Adipocyte (in vitro differentiated cells): ENCODE data around the gene ASF1B.

ENCODE experiments used
- DNase-seq: peaks from one replicate; pipeline ENCODE4 v3.0.0-alpha.2; 2015; ENCODE audit warnings: low read depth
- H3K27me3 ChIP-seq: replicated peaks from 2 replicates; pipeline ENCODE4 v1.7.0; 2013; ENCODE audit warnings: mild to moderate bottlenecking, low read length, moderate library complexity; ENCODE audit not compliant: control insufficient read depth, insufficient read depth
- H3K36me3 ChIP-seq: 2 replicates; pipeline ENCODE4 v1.7.0; 2013; ENCODE audit warnings: low read length, mild to moderate bottlenecking, moderate library complexity; ENCODE audit not compliant: control insufficient read depth, insufficient read depth, severe bottlenecking
- H3K4me1 ChIP-seq: 2 replicates; pipeline ENCODE4 v1.7.0; 2013; ENCODE audit warnings: mild to moderate bottlenecking, low read length, moderate library complexity; ENCODE audit not compliant: control insufficient read depth, insufficient read depth
- H3K4me3 ChIP-seq: 2 replicates; pipeline ENCODE4 v1.7.0; 2013; ENCODE audit warnings: mild to moderate bottlenecking, low read length, moderate library complexity
- H3K9ac ChIP-seq: 2 replicates; pipeline ENCODE4 v1.7.0; 2013; ENCODE audit warnings: mild to moderate bottlenecking, low read length, moderate library complexity
- H3K9me3 ChIP-seq: 2 replicates; pipeline ENCODE4 v1.7.0; 2013; ENCODE audit warnings: mild to moderate bottlenecking, low read length, moderate library complexity; ENCODE audit not compliant: control insufficient read depth

The ASF1B gene

DNA sequence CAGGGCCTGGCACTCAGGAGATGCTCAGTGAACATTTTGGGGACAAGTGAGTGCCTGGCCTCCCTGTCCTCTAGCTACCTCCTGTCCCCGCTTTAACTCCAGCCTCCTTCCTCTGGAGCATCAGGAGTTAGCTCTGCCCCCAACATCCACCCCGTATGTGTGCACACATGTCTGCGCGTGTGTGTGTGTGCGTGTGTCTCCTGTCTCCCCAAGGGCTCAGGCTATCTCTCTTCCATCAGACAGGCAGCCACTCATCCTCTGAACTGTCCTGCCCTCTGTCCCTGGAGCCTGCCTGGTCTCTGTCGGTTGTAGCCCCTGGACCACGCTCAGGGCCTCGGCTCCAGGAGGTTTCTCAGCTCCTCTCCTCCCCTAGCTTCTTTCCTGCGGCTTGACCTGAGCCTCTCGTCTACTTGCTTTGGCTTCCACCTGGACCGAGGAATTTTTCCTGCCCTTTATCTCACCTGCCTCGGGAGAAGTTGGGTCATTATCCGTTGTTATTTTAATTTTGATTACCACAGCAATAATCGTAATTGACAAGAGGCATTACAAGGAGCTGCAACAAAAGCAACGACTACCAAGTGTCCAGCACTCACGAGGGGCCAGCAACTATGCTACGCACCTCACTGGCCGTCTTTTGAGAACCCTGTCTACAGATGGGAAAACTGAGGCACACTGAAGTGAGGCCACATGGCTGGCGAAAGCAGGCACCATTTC, 32.0 kb upstream of the ASF1B start:
- Histone ChIP-seq H3K9me3 (no peaks in the 10 kb centered on the region), H3K4me1 (no peaks in the 10 kb centered on the region), H3K27me3 (no peaks in the 10 kb centered on the region), H3K36me3 (peaks cover 15% of the 10 kb centered on the region), H3K9ac (no peak overlapping the region), H3K4me3 (no peak overlapping the region)
- no peak for DNase-seq

DNA sequence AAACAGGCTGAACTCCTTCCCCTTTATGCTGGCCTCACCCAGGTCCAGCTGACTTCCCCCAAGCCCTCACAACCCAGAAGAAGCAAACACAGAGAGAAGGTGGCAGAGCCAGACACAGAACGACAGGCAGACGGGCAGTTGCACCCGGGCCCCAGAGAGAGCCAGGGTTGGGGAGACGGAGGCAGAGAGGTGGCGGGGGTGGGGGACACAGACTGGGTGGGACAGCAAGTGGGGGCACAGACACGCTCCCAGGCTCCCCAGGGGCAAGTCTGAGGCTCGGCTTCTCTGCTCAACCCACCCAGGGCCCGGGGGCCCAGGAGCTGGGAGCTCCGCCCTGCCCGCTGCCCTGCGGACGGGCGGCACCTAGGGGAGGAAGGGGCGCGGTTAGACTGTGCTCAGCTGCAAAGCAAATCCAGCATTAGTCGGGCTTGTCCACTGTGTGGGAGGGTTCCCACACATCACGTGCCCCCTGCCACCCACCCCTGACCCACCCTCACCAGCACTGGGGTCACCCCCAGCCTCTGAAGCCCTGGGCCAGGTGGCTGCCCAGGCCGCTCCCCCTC, 31.3 kb upstream of the ASF1B start:
- no peak for DNase-seq
- Histone ChIP-seq H3K9me3 (no peaks in the 10 kb centered on the region), H3K4me3 (no peak overlapping the region), H3K36me3 (peaks cover 19% of the 10 kb centered on the region), H3K27me3 (no peaks in the 10 kb centered on the region), H3K4me1 (no peaks in the 10 kb centered on the region), H3K9ac (no peak overlapping the region)

GRCh38 chr19:14166999-14167575, 30.7 kb upstream of the ASF1B start:
- Histone ChIP-seq H3K9me3 (no peaks in the 10 kb centered on the region), H3K36me3 (peaks cover 19% of the 10 kb centered on the region), H3K4me3 (no peak overlapping the region), H3K27me3 (no peaks in the 10 kb centered on the region), H3K4me1 (no peaks in the 10 kb centered on the region), H3K9ac (no peak overlapping the region)
- DNase-seq = no peak

GRCh38 chr19:14165990-14166830, 29.8 kb upstream of the ASF1B start:
- Histone ChIP-seq H3K27me3 (no peaks in the 10 kb centered on the region), H3K9me3 (no peaks in the 10 kb centered on the region), H3K4me3 (no peak overlapping the region), H3K4me1 (no peaks in the 10 kb centered on the region), H3K9ac (no peak overlapping the region), H3K36me3 (peaks cover 14% of the 10 kb centered on the region)
- no peak for DNase-seq

GRCh38 chr19:14164724-14165493, 28.5 kb upstream of the ASF1B start:
- Histone ChIP-seq H3K4me1 (no peaks in the 10 kb centered on the region), H3K9ac (no peak overlapping the region), H3K9me3 (no peaks in the 10 kb centered on the region), H3K36me3 (peaks cover 6% of the 10 kb centered on the region), H3K4me3 (no peak overlapping the region), H3K27me3 (no peaks in the 10 kb centered on the region)
- DNase-seq = no peak

DNA sequence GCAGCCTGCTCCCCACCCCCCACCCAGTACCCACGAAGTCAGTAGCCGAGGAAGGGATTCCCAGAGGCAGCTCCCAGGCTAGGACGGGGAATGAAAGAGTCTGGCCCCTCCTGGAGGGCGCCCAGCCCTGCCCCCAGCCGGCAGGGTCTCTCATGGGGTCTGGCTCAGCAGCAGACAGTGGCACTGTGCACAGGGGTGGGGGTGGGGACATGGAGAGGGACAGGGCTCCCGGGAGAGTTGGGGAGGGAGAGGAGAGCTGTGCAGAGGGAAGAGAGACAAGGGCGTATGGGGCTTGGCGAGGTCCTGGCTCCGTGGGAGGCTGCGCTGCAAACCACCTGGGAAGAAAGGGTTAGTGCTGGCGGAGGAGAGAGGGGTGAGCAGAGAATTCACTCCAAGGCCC, 27.7 kb upstream of the ASF1B start:
- no peak for DNase-seq
- Histone ChIP-seq H3K36me3 (peaks cover 4% of the 10 kb centered on the region), H3K27me3 (no peaks in the 10 kb centered on the region), H3K9me3 (no peaks in the 10 kb centered on the region), H3K4me3 (no peak overlapping the region), H3K4me1 (no peaks in the 10 kb centered on the region), H3K9ac (no peak overlapping the region)

DNA sequence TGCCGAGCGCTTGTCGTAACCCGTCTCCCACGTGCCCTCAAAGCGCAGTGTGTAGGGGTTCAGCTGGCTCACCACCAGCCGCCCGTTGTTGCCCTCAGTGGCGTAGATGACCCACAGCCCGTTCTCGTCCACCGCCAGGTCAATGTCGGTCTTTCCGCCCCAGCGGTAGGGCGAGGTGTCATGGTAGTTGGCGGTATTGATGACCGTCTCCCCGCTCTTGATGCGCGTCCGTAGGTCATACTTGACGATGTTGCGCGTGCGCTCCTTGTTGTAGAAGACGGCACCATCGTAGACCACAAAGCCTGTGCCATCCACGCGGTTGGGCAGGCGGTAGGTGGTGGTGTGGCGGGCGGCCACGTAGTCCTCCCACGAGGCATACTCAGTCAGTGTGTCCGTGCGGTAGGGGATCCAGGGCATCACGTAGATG, 26.5 kb upstream of the ASF1B start:
- Histone ChIP-seq H3K9me3 (no peaks in the 10 kb centered on the region), H3K36me3 (peaks cover 11% of the 10 kb centered on the region), H3K4me3 (no peak overlapping the region), H3K9ac (no peak overlapping the region), H3K27me3 (no peaks in the 10 kb centered on the region), H3K4me1 (no peaks in the 10 kb centered on the region)
- no peak for DNase-seq

GRCh38 chr19:14161305-14161704, 24.9 kb upstream of the ASF1B start:
- Histone ChIP-seq H3K4me3 (no peak overlapping the region), H3K36me3 (peaks cover 23% of the 10 kb centered on the region)
- no peak for DNase-seq

DNA sequence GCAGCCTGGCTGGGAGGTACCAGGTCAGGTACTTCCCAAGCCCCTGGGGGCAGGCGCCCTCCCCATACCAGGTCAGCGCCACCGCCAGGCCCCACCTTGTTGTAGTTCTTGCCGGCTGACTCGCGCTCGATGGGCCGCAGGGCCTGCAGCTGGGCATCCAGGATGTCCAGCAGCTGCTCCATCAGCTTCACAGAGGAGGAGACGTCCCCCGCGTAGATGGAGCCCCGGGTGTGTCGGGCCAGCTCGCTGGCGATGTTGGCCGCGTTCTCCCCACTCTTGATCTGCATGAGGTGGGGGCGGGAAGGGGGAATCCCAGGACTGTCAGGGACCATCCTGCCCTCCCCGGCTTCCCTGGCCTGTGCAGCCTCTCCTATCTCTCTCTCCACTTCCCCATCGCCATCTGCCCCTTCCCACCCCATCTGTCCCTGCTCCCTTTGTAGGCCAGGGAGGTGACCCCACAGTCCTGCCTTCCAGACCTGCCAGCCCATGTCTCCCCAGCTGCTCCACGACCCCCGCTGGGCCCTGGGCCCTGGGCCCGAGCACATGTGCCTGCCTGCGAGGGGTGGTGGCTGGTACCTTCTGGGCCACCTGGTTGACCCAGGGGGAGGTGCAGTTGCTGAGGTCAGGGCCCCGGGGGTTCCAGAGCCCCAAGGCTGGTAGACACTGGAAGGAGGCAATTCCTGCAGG, 23.8 kb upstream of the ASF1B start:
- peaks cover 26% of the 10 kb centered on the region for H3K36me3 ChIP-seq
- no peak overlapping the region for H3K9ac ChIP-seq
- H3K4me1 ChIP-seq = no peaks in the 10 kb centered on the region
- no peak for DNase-seq
- H3K9me3 ChIP-seq = no peaks in the 10 kb centered on the region
- H3K4me3 ChIP-seq = no peak overlapping the region
- no peaks in the 10 kb centered on the region for H3K27me3 ChIP-seq

More at GRCh38 chr19:14161305-14161704, 24.9 kb upstream of the ASF1B start:
- Histone ChIP-seq H3K4me1 (no peaks in the 10 kb centered on the region), H3K27me3 (no peaks in the 10 kb centered on the region), H3K9me3 (no peaks in the 10 kb centered on the region), H3K9ac (no peak overlapping the region)

DNA sequence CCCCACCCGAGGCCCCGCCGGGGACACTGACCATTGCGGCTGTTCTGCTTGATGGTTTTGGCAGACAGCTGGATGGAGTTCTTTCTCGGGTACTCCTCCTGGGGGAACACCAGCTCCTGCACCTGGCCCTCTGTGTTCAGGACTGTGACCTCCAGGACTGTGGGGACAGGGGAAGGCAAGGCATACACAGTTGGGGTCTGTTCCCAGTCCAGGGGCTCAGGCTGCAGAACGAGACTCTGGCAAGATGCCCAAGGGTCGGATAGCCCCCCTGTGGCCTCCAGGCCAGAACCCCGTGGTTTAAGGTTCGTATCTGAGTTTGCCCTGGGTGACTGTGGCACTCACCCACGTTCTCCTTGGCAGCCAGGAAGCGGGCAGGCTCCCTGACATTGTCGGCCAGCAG, 22.7 kb upstream of the ASF1B start:
- no peaks in the 10 kb centered on the region for H3K9me3 ChIP-seq
- no peak for DNase-seq

More for the DNA sequence above, 22.7 kb upstream of the ASF1B start:
- Histone ChIP-seq H3K4me1 (peaks cover 3% of the 10 kb centered on the region), H3K27me3 (no peaks in the 10 kb centered on the region), H3K9ac (no peak overlapping the region), H3K4me3 (no peak overlapping the region), H3K36me3 (peaks cover 28% of the 10 kb centered on the region)
